NB4 (cell line): ENCODE data around the gene RNASET2.

Experiments used
- DNase-seq: peaks from one replicate; pipeline ENCODE4 v3.0.0; 2010; ENCODE audit warnings: low read depth
- H3K4me3 ChIP-seq: one replicate; pipeline ENCODE4 v1.5.1; 2011; ENCODE audit warnings: mild to moderate bottlenecking, low read depth, low read length, moderate library complexity
- MYC ChIP-seq: IDR thresholded peaks from 2 replicates; pipeline ENCODE4 v1.6.1; 2011; ENCODE audit warnings: low read depth, low read length
- POLR2A ChIP-seq: IDR thresholded peaks from 2 replicates; pipeline ENCODE4 v1.6.1; 2011; ENCODE audit warnings: mild to moderate bottlenecking; ENCODE audit not compliant: insufficient read length; ENCODE audit errors: extremely low read depth
- TF ChIP-seq, protein P1 (sequence below): IDR thresholded peaks from one replicate; pipeline ENCODE4 v1.5.1; 2012; ENCODE audit warnings: low read depth, low read length
- TF ChIP-seq, protein P2 (sequence below): IDR thresholded peaks from 2 replicates; pipeline ENCODE4 v1.6.1; 2011; ENCODE audit warnings: low read depth, low read length

RNASET2 gene, protein sequence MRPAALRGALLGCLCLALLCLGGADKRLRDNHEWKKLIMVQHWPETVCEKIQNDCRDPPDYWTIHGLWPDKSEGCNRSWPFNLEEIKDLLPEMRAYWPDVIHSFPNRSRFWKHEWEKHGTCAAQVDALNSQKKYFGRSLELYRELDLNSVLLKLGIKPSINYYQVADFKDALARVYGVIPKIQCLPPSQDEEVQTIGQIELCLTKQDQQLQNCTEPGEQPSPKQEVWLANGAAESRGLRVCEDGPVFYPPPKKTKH

DNA sequence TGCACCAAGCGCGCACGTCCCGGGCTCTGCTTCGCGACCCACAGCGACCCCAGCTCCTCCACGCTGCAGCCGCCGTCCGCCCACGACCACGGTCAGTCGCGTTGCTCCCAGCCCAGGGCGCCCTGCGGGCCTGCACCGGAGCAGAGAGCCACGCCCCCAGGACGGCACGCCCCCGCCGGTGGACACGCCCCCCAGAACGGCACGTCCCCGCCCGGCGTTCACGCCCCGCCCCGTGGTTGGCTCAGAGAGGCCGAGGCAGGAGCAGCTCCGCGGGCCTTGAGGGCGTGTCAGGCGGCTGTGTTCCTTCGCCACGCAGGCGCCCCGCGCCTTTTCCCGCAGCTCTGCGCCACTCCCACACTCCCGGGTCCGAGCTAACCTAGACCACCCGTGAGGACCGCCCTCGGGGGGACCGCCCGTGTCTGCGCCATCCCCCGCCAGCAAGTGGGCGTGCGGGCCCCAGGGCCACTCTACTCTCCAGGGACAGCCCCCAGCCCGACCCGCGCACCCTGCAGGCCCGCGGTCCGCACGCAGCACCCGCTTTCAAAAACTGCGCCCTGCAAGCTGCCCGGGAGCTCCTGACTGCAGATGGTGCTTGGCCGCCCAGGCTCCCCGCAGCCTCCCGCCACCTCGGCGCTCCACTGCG, at the start of gene RNASET2:
Gene RNASET2 (minus strand): TSS at position 107 of the 643 bp plus-strand sequence. CDS start 368 bp downstream, outside the sequence.
- peak; percentile 95 for DNase-seq

DNA sequence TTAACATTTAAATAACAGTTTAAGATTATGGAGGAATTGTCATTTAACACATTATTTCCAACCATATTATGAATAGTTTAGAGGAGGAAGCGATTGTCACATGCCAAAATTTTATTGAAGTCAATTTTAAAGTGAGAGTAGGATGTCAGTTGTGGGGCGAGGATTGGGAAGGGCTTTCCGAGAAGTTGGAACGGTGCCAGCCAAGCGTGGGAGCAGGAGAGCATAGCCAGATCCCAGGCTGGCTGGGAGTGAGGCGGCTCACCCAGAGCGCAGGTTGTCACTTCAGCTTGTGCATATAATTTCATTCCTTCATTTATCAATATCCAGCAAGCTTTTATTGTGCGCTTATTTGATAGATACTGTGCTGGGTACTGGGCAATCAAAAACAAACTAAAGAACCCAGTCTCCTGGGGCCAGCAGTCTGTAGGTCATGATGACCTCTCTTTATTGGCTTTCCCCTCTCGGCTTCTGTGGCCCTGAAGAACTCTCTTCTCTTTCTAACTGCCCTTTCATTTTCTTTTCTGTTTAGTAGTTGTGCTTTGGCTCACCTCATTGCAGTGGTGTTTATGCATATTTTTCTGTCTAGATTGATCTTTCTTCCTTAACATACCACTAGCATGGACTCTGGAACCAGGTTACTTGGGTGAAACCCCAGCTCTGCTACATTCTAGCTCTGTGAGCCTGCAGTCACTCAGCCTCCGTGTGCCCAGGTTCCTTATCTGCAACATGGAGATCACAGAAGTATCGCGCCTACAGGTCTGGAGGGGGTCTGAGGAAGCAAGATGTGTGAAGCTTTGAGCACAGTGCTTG, 49.2 kb upstream of the RNASET2 start:
- TF ChIP-seq, protein P1, sequence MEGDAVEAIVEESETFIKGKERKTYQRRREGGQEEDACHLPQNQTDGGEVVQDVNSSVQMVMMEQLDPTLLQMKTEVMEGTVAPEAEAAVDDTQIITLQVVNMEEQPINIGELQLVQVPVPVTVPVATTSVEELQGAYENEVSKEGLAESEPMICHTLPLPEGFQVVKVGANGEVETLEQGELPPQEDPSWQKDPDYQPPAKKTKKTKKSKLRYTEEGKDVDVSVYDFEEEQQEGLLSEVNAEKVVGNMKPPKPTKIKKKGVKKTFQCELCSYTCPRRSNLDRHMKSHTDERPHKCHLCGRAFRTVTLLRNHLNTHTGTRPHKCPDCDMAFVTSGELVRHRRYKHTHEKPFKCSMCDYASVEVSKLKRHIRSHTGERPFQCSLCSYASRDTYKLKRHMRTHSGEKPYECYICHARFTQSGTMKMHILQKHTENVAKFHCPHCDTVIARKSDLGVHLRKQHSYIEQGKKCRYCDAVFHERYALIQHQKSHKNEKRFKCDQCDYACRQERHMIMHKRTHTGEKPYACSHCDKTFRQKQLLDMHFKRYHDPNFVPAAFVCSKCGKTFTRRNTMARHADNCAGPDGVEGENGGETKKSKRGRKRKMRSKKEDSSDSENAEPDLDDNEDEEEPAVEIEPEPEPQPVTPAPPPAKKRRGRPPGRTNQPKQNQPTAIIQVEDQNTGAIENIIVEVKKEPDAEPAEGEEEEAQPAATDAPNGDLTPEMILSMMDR, result no peak
- TF ChIP-seq MYC, result no peak
- TF ChIP-seq, protein P2, sequence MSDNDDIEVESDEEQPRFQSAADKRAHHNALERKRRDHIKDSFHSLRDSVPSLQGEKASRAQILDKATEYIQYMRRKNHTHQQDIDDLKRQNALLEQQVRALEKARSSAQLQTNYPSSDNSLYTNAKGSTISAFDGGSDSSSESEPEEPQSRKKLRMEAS, result no peak
- no peak for TF ChIP-seq POLR2A
- no peak overlapping the region for H3K4me3 ChIP-seq
- DNase-seq, result no peak

More for the DNA sequence above, at the start of gene RNASET2:
- H3K4me3 ChIP-seq, result peak within 1 kb of the TSS; percentile 70
- peak; percentile 81 for TF ChIP-seq POLR2A
- TF ChIP-seq, protein P1, result no peak
- TF ChIP-seq, protein P2, result peak; percentile 63

DNA sequence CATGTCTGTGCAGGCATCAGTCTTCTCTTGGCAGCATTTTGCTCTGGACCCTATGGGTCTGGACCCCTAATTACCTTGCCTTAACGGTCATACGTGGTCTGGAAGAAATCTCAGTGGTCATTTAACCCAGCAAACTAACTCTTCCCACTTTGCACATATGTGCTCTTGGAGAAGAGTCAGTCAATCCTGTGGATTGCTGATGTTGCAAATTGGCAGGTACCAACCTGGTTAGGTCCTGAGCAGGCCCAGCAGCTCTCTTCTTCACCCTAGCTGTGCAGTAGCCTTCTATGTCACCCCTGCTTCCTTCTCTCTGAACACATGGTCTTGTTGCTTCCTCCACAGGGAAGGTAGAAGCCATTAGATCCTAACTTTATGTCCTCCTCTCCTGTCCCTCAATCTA, 44.4 kb upstream of the RNASET2 start:
- peak overlapping the region; percentile 90 for H3K4me3 ChIP-seq
- TF ChIP-seq, protein P2, result no peak
- TF ChIP-seq POLR2A (no peak), MYC (no peak)
- TF ChIP-seq, protein P1, result no peak
- DNase-seq, result peak; percentile 33

DNA sequence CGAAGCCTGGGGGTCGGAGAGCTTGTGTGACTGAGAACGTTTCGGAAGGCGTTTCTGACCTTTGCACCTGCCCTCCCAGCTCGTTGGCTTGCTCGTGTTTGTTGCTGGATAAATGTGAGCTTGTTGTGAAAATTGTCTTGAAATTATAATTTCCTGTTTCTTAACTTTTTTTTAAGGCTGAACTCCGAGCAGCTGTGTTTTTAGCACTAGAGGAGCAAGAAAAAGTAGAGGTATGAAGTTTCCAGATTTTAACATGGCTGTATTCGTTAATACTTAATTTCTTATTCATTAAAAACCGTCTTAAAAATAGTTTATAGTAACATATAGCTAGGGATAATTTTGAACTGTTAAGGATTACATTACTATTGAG, 43.5 kb upstream of the RNASET2 start:
- TF ChIP-seq MYC (no peak), POLR2A (no peak)
- TF ChIP-seq, protein P2, result peak; percentile 23; the same call in 1 of the 2 replicates
- TF ChIP-seq, protein P1, result no peak
- peak overlapping the region; percentile 90 for H3K4me3 ChIP-seq
- DNase-seq, result no peak

DNA sequence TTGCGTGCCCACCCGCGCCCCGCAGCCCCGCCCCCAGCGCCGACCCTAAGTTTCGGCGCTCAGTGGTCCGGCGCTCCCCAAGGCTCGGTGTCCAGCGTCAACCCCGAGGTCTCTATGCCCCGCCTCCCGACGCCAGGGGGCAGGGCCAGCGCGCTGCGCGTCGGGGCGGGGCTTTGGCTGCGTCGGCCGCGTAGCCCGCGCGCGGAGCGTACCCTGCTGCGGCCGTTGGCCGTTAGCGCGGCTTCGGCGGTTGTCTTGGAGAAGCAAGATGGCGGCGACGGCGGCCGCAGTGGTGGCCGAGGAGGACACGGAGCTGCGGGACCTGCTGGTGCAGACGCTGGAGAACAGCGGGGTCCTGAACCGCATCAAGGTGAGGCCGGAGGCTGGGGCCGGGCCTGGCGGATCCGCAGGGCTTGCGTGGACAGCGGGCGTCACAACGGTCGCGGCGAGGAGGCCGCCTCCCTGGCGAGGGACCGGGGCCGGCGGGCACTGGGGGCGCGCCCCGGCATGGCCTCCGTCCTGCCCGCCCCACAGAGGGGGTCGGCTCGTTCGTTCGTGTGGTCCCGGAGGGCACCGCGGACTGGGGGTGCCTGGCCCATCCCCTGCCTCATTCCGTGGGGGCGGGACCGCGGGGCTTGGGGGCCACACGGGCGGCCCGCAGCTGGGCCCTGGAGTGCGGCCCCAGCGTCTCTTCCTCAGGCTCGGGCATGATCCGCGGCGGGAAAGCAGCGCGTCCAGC, 43.0 kb upstream of the RNASET2 start, which contains the start of gene CEP43:
Gene CEP43 (plus strand): TSS at position 253 of the 739 bp plus-strand sequence. CDS start 16 bp downstream, at position 269.
- peak within 1 kb of the TSS; percentile 90 for H3K4me3 ChIP-seq
- TF ChIP-seq, protein P1, result no peak
- TF ChIP-seq POLR2A, result peak; percentile 33
- TF ChIP-seq, protein P2, result no peak
- peak; percentile 45; the same call in 1 of the 2 replicates for TF ChIP-seq MYC
- DNase-seq, result peak; percentile 96
